Epithelial cell of proximal tubule (primary cell): ENCODE measurements around the gene COL7A1. TPM values are rescaled to one million over a fixed set of nuclear protein-coding genes. Genes with fewer than 3 reads are reported as not detected.

Experiments used
- DNase-seq: peaks from one replicate; pipeline ENCODE4 v3.0.0-alpha.2; 2011; ENCODE audit warnings: low read depth
- H3K4me3 ChIP-seq: 2 replicates; pipeline ENCODE4 v1.5.1; 2011; ENCODE audit warnings: low read depth, mild to moderate bottlenecking, low read length
- total RNA-seq: library from RNA; depleted of rRNA; stranded (reverse); fragments of >200 nt; gene quantifications from 2 replicates; pipeline ENCODE4 v1.2.3, GENCODE V29; 2015
- TF ChIP-seq, protein P1 (sequence below): conservative IDR thresholded peaks from 2 replicates; pipeline ENCODE4 v1.5.1; 2012; ENCODE audit warnings: low read depth, mild to moderate bottlenecking, low read length

Gene COL7A1
- total RNA-seq, 1 donor from 2014 or later, result 211 TPM

DNA sequence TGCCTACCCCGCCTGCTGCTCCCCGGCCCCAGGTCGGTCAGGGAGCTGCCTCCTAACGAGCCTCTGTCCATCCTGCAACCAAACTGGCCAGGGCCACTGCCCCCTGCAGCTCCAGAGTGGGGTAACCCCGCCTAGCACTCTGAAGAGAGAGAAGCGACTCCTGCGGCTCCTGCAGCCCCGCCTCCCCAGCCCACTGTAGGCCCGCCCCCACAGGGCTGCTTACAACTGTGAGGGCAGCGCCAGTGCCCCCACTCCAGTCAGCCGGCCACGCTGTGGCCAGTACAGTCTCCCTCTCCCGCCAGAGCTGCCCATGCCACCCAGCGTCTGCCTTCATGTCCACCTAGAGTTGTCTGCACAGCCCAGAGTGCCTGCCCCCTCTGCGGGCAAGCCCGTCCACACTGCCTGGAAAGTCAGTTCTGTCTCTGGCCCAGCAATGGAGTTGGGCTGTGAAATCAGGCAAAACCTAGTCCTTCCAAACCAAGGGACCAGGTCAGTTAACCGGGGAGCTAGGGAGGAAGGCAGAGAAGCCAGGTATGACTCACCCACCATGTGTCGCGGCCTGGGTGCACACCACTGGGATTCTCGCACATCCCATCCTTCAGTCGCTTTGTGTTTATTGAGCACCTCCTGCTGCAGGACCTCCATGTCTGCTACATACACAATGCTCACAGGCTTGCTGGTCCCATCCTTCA, 33.9 kb downstream of the COL7A1 start:
- TF ChIP-seq, protein P1, sequence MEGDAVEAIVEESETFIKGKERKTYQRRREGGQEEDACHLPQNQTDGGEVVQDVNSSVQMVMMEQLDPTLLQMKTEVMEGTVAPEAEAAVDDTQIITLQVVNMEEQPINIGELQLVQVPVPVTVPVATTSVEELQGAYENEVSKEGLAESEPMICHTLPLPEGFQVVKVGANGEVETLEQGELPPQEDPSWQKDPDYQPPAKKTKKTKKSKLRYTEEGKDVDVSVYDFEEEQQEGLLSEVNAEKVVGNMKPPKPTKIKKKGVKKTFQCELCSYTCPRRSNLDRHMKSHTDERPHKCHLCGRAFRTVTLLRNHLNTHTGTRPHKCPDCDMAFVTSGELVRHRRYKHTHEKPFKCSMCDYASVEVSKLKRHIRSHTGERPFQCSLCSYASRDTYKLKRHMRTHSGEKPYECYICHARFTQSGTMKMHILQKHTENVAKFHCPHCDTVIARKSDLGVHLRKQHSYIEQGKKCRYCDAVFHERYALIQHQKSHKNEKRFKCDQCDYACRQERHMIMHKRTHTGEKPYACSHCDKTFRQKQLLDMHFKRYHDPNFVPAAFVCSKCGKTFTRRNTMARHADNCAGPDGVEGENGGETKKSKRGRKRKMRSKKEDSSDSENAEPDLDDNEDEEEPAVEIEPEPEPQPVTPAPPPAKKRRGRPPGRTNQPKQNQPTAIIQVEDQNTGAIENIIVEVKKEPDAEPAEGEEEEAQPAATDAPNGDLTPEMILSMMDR, result peak; percentile 23
- no peak for DNase-seq
- peak overlapping the region; percentile 2 for H3K4me3 ChIP-seq

DNA sequence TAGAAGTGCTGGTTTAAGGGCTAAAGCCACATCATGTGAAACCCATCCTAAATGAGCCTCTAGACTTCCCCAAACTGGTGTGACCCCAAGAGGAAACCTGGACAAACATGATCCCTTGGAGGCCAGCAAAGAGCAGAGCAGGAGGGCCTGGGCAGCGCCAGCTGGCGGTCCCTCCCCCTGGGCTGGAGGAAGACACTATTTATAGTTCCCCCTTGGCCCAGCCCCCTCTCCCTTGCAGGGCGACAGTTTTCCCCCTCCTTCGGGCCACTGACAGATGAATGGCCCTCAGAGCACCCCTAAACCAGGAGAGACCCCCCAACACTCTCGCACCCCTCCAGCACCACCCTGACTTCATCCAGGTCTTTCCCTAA, 34.5 kb downstream of the COL7A1 start:
- TF ChIP-seq, protein P1, result no peak
- H3K4me3 ChIP-seq, result peak overlapping the region; percentile 2
- no peak for DNase-seq

- H3K4me3 ChIP-seq, result no peak overlapping the region
- no peak for DNase-seq
- TF ChIP-seq, protein P1, result no peak
Measured at GRCh38 chr3:48558493-48559134, 36.5 kb downstream of the COL7A1 start.

- H3K4me3 ChIP-seq, result peak within 1 kb of the TSS; percentile 82
- peak; percentile 88 for DNase-seq
- TF ChIP-seq, protein P1, result no peak
Measured at GRCh38 chr3:48556796-48557626, 38.1 kb downstream of the COL7A1 start, which contains the start of gene PFKFB4. Gene PFKFB4 (minus strand): TSS chr3:48556803. CDS start chr3:48556777, 26 bp downstream.

- H3K4me3 ChIP-seq, result peak overlapping the region; percentile 82
- no peak for DNase-seq
Measured at GRCh38 chr3:48555949-48556795, 39.0 kb downstream of the COL7A1 start.

More at GRCh38 chr3:48555949-48556795, 39.0 kb downstream of the COL7A1 start:
- TF ChIP-seq, protein P1, result no peak
